ENCODE results near the gene ZPLD1.

ZPLD1 gene

GRCh38 chr3:102471001-102471400, 36.2 kb downstream of the ZPLD1 start:
- no peak for DNase-seq

- no peak for DNase-seq
These were observed 36.7 kb downstream of the ZPLD1 start for GRCh38 chr3:102471491-102471890.

DNA sequence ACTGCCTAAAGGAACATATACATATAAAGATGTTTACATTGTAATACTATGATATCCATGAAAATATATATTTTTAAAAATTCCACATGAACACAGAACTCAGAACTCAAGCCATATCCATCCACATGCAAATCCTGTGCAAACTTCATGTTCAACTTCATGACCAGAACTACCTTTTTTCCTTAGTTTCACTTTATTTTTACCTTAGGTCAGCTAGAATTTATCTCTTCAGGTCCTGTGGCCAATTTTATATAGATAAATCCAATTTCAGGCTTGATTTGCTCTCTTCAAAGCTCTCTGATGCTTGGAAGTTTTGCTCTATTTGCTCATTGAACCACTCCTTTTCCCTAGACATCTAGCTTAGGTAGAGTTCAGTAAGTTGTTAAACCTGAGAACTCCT, 38.8 kb downstream of the ZPLD1 start:
- DNase-seq = no peak

- no peak for DNase-seq
These were observed 39.4 kb downstream of the ZPLD1 start for GRCh38 chr3:102474207-102474606.

DNA sequence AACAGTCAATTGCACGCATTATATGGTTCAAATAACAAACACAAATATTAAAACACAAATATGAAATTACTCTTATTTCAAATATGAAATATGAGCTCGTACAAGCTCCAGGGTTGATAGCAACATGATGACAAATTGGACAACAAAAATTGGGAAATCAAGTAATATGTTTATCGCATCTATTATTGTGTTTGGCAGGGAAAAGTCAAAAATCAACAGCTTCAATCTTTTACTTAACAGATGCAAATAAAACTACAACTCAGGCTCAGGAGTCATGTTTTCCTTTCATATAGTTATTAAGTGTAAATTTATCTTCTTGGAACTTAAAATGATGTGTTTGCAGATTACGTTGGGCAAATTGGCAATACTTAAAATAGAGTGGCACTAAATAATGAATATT, 41.4 kb downstream of the ZPLD1 start:
- no peak for DNase-seq

GRCh38 chr3:102478160-102478559, 43.3 kb downstream of the ZPLD1 start:
- DNase-seq = peak; percentile 68

GRCh38 chr3:102480139-102480538, 45.3 kb downstream of the ZPLD1 start:
- DNase-seq = no peak

DNA sequence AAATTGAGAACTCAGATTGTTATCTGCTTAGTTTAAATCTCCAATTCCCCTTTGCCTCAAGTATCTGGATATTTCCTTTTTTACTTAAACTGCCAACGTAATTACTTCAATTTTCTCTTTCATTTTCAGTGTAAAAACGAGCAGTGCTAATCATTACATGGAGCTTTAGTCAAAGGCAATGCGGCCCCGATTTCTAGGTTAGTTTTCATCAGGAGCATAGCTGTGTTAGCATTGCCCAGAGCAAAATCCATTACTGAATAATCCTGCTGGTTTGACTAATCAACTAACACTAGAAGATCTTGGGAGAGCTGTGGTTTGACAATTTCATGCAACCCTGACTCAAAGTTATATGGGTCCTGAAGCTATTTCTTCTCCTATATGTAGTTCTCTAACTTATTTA, 46.2 kb downstream of the ZPLD1 start:
- no peak for DNase-seq

DNA sequence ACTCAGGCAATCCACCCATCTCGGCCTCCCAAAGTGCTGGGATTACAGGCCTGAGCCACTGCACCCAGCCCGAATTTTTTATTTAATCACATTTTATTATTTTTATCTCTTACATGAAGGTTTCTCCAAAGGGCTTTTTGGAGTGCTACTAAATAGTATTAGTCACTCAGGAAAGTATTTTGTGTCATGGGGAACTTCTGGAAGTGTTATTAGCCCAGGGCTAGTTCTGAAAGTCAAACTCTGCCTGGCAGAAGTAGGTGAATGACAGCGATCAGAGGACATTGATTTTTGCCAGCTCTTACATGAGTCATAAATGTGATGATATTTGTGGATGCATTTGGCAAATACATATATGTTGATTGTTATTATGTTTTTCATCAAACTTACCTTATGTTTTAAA, 48.7 kb downstream of the ZPLD1 start:
- DNase-seq = no peak

- DNase-seq = no peak
These were observed 49.5 kb downstream of the ZPLD1 start for GRCh38 chr3:102484363-102484762.

DNA sequence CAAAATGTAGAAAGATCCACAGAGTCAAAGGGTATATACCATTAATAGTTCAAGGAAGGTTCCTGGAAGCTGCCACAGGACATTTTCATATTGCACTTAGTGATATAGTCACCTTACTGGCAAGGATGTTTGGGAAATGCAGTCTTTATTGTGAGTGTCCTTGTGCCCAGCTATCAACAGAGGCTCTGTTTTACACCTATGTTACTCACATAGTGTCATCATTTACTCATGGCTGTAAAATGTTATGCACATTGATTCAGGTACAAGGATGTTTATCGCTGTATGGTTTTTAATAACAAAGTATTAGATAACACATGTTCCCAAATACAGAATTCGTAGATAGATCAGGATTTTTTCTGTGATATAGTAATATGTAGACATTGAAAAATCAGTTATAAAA, 50.9 kb downstream of the ZPLD1 start:
- DNase-seq = no peak

DNA sequence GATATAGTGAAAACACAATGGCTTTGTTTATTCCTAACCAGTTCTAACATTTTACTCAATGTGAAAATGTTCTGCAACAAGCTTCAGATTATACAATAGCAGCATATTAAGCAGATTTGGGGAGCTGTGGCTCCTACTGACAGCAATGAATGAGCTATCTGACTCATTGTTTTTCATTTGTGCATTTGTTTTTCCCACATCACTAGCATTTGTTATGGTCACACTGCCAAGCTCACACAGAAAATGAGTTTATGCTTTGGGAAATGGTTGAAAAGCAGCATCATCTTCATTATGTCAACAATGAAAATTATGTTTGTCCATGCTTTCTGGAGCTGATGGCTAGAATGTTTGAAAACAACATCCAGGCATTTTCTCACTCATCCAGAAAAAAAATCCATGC, 53.5 kb downstream of the ZPLD1 start:
- no peak for DNase-seq

DNA sequence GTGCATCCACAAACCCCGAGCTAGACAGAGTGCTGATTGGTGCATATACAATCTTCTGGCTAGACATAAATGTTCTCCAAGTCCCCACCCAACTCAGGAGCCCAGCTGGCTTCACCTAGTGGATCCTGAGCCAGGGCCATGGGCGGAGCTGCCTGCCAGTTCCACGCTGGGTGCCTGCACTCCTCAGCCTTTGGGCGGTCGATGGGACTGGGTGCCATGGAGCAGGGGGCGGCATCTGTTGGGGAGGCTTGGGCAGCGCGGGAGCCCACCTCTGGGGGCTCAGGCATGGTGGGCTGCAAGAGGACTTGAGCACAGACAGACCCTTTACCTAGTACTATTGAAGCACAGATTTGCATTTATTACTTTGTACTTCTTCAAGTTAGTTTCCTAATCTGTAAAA, 57.5 kb downstream of the ZPLD1 start:
- DNase-seq = no peak

- no peak for DNase-seq
These were observed 62.8 kb downstream of the ZPLD1 start for GRCh38 chr3:102497571-102497970.

- no peak for DNase-seq
These were observed 70.7 kb downstream of the ZPLD1 start for GRCh38 chr3:102505542-102505941.

DNA sequence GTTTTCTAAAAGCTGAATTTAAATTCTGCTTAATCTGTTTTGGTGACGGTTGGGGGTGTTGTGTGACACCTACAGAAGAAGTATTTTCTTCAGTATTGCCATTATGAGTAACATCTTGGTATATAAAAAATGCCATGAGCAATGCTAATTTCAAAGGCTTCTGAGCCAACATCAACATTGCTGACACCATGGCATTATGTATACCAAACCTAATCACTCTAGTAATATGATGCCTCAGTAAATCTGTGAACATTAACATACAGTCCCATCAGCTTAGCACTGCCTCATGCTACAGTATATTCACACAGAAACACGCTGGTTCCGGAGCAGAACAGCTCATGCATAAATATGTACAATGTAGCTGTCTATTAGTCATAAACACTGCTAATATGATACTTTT, 75.8 kb downstream of the ZPLD1 start:
- DNase-seq = peak; percentile 65

GRCh38 chr3:102511168-102511567, 76.4 kb downstream of the ZPLD1 start:
- DNase-seq = no peak

DNA sequence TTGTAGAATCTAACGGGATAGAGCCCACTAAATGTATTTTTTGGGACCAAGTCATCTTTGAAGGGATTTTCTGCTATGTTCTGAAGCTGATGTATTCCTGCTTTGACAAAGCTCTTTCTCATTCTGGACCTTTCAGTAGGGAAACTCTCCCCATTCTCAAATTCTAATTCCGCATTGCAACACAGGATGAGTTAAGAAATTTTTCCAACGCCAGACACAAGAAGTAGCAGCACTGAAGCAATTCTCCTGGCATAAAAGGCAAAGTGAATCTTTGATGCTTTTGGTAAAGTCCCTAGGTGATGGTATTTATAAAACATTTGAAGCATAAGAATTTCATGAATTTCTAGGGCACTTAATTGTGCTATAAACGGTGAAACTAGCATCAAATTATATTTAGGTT, 76.8 kb downstream of the ZPLD1 start:
- DNase-seq = no peak

DNA sequence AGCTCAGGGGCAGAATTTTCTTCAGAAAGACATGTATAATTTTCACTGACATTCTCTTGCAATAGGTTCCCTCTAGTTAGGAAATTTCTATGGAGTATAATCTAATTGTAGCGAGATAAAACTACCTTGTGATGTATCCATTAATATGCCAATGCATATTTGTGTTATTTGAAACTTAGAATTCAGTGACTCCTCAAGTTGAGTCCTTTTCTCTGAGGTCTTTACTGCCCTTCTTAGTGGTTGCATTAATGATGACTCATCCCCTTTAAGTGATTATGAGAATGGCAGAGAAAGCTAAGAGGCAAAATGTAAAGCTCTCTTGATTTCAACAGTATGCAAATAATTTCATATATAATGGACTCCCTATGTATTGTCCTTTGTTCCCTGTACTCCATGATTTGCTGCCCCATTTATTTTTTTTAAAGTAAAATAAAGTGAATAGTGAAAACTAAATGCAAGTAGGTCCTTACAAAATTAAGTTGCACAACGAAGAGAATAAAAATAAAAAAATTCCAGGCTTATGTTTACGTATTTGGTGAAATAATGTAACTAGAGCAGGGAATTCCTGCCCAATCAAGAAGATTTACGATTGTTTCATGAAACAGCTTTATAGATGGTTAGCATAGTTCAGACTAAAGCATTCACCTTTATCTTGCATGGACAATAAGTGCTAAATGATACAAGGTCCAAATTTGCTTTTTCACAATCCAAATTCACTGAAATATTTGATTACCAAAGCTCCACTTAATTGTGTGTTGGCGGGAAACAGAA, 78.1 kb downstream of the ZPLD1 start:
- peak; percentile 62 for DNase-seq

DNA sequence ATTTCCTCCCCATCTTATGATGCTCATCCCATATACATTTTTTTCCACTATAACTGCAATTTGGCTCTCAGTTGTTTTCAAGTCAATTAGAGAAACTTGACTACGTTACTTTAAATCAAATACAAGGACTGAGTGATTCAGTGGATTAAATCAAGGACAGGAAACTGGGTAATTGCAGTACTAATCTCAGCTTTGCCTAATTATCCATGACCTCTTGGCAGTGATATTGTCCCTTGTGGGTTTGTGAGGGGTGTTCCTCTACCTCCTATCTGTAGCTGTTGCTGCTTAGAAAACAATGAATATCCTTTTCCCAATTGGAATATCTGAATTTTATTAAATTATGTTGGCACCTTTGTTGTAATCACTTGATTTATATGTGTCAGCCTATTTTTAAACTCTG, 79.4 kb downstream of the ZPLD1 start:
- DNase-seq = peak; percentile 82

GRCh38 chr3:102521246-102521645, 86.4 kb downstream of the ZPLD1 start:
- no peak for DNase-seq

DNA sequence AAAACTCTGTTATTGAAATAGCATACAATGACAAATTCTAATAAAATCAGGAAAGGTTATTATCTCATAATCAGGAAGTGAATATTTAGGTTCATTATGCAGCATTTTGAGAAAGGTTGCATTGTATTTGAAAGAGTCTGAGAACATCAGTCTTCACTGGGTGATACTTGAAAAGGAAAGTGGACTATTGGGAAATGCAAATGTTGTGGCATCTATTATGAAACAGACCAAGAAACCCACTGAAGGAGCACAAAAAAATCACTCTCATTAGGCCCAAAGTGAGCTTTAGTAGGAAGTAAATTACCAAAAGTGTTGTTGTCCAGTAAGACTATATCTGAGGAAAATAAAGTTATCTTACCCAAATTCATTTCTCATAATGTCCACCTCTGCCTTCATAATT, 90.8 kb downstream of the ZPLD1 start:
- no peak for DNase-seq

GRCh38 chr3:102526865-102527264, 92.0 kb downstream of the ZPLD1 start:
- no peak for DNase-seq

GRCh38 chr3:102528727-102529126, 93.9 kb downstream of the ZPLD1 start:
- no peak for DNase-seq

Measured in NCI-H748 treated with DMSO at 0.1 percent for 48 hours (cell line).